MCF 10A (cell line): Measurements from ENCODE around the gene KLHL3. TPM values are rescaled to one million over a fixed set of nuclear protein-coding genes. Genes with fewer than 3 reads are reported as not detected.

Experiments used
- BruUV-seq: library from RNA; stranded (reverse); fragments of 400-500 nt; replicated peaks from 2 replicates; lab custom pipeline; 2021; lab: Mats Ljungman, UMichigan
- CTCF ChIA-PET: fragments of 300-600 bp; sonication (Branson Sonifier 250); formaldehyde crosslinking; extraction: SDS; loops from one replicate; lab custom pipeline; 2021; ENCODE audit warnings: antibody characterized with exemption, inconsistent platforms; lab: Yijun Ruan, JAX
- POLR2A ChIA-PET: fragments of 300-600, 350-650 bp; sonication (Branson Sonifier 250); formaldehyde crosslinking; extraction: SDS; loops from one replicate; lab custom pipeline; 2020; ENCODE audit warnings: antibody characterized with exemption, inconsistent platforms; lab: Yijun Ruan, JAX
- DNase-seq: peaks from one replicate; pipeline ENCODE4 v3.0.0-alpha.2; 2018; ENCODE audit not compliant: unreplicated experiment
- H3K27ac Mint-ChIP-seq: one replicate; pipeline ENCODE4 v1.8.0; 2022; ENCODE audit warnings: mild to moderate bottlenecking, low read depth, mixed read lengths; ENCODE audit not compliant: unreplicated experiment
- H3K27me3 Mint-ChIP-seq: one replicate; pipeline ENCODE4 v1.8.0; 2022; ENCODE audit warnings: mixed read lengths; ENCODE audit not compliant: insufficient read depth, unreplicated experiment
- H3K36me3 Mint-ChIP-seq: one replicate; pipeline ENCODE4 v1.8.0; 2022; ENCODE audit warnings: mild to moderate bottlenecking, moderate library complexity, mixed read lengths; ENCODE audit not compliant: insufficient read depth, unreplicated experiment
- H3K4me1 Mint-ChIP-seq: one replicate; pipeline ENCODE4 v1.8.0; 2022; ENCODE audit warnings: mixed read lengths; ENCODE audit not compliant: insufficient read depth, unreplicated experiment
- H3K4me3 Mint-ChIP-seq: one replicate; pipeline ENCODE4 v1.8.0; 2022; ENCODE audit warnings: mild to moderate bottlenecking, moderate library complexity, mixed read lengths; ENCODE audit not compliant: unreplicated experiment
- H3K9me3 Mint-ChIP-seq: one replicate; pipeline ENCODE4 v1.8.0; 2022; ENCODE audit warnings: mixed read lengths; ENCODE audit not compliant: unreplicated experiment
- intact Hi-C: fragments of 100-400 bp; cut with micrococcal nuclease; formaldehyde crosslinking; loops from 2 replicates; pipeline ENCODE4 v1.14.1; 2022
- total RNA-seq: library from RNA; stranded (reverse); gene quantifications from 2 replicates; pipeline ENCODE4 v1.2.3, GENCODE V29; 2022
- TF ChIP-seq, protein P1 (sequence below): fragments of 200-600 bp; IDR thresholded peaks from one replicate; pipeline ENCODE4 v1.8.0; 2022; ENCODE audit warnings: antibody characterized with exemption, mild to moderate bottlenecking; ENCODE audit not compliant: unreplicated experiment

Gene KLHL3
- total RNA-seq, 1 experiment from 2014 or later: 0.49 TPM

DNA sequence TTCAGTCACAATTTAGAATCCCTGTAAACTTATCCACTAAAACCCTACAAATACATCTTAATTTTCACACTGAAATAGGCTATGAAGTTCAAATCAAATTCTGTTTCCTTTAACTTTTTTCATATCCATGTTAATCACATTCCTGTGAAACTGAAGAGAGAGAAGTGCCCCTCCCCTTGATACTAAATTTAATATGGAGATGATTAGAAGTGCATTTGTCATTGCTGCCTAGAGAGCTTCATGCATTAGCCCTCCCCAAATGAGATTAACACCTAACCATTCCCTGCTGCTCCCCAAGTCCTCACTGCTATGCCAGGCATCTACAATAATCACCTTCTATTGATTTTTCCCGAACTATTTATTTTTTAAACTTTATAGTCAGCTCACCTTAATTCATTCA, 151.6 kb downstream of the KLHL3 start:
- TF ChIP-seq, protein P1, sequence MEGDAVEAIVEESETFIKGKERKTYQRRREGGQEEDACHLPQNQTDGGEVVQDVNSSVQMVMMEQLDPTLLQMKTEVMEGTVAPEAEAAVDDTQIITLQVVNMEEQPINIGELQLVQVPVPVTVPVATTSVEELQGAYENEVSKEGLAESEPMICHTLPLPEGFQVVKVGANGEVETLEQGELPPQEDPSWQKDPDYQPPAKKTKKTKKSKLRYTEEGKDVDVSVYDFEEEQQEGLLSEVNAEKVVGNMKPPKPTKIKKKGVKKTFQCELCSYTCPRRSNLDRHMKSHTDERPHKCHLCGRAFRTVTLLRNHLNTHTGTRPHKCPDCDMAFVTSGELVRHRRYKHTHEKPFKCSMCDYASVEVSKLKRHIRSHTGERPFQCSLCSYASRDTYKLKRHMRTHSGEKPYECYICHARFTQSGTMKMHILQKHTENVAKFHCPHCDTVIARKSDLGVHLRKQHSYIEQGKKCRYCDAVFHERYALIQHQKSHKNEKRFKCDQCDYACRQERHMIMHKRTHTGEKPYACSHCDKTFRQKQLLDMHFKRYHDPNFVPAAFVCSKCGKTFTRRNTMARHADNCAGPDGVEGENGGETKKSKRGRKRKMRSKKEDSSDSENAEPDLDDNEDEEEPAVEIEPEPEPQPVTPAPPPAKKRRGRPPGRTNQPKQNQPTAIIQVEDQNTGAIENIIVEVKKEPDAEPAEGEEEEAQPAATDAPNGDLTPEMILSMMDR: no peak
- Mint-ChIP-seq H3K4me1 (peaks cover 5% of the 10 kb centered on the region), H3K36me3 (no peaks in the 10 kb centered on the region), H3K4me3 (no peak overlapping the region), H3K27ac (no peak overlapping the region), H3K9me3 (no peaks in the 10 kb centered on the region), H3K27me3 (peaks cover 27% of the 10 kb centered on the region)
- no TSS peak for BruUV-seq
- no peak for DNase-seq
- intact Hi-C loops: no loop called here
- CTCF ChIA-PET: no interaction called here
- POLR2A ChIA-PET: no interaction called here

DNA sequence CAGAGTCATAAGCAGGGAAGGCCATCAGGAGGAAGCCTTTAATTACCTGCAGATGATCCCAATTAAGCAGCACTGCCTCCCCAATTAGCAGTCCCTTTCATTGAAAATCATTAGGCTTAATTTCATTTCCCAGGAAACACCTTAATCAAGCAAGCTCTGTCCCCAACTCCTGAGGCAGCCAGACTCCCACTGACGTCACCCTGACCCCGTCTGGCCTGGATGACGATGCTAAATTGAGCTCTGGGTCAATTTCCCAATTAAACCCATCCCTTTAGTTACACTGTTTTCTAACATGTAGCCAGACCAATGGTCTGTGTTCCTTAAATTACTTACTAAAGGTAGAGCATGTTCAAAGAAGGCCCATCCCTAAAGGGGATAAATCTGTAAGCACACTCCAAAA, 152.8 kb downstream of the KLHL3 start:
- TF ChIP-seq, protein P1: no peak
- DNase-seq: no peak
- no peaks in the 10 kb centered on the region for H3K36me3 Mint-ChIP-seq
- BruUV-seq: no TSS peak
- ChIA-PET POLR2A (no interaction called here), CTCF (interaction anchor here (0.6 kb wide), 2 partner anchors 159 to 483 kb away, joined by 3 to 4 read pairs; no protein-coding TSS in a partner anchor)
- intact Hi-C loops: no loop called here
- H3K9me3 Mint-ChIP-seq: no peaks in the 10 kb centered on the region
- peaks cover 5% of the 10 kb centered on the region for H3K4me1 Mint-ChIP-seq
- H3K4me3 Mint-ChIP-seq: no peak overlapping the region
- H3K27me3 Mint-ChIP-seq: peaks cover 16% of the 10 kb centered on the region
- H3K27ac Mint-ChIP-seq: no peak overlapping the region

DNA sequence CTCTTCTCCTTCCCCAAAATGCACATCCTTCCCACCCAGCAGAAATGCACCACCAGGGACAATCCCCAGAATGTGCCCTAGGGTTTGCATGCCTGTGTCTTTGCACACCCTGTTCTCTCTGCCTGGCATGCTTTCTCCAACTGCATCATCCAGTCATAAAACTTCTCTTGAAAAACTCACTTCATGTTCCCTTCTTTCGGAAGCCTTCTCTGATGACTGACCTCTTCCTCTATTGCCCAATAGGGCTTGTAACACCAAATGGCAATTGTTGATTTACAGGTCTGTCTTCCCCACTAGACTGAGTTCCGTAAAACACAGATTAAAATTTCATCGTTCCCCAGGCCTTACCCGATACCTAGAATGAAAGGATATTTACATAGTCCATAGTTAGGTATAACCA, 153.7 kb downstream of the KLHL3 start:
- CTCF ChIA-PET: no interaction called here
- BruUV-seq: no TSS peak
- POLR2A ChIA-PET: no interaction called here
- DNase-seq: peak; percentile 51
- TF ChIP-seq, protein P1: no peak
- H3K36me3 Mint-ChIP-seq: no peaks in the 10 kb centered on the region
- peaks cover 7% of the 10 kb centered on the region for H3K27me3 Mint-ChIP-seq
- H3K4me3 Mint-ChIP-seq: no peak overlapping the region
- H3K27ac Mint-ChIP-seq: no peak overlapping the region
- no peaks in the 10 kb centered on the region for H3K9me3 Mint-ChIP-seq
- intact Hi-C loops: no loop called here
- H3K4me1 Mint-ChIP-seq: peaks cover 5% of the 10 kb centered on the region

DNA sequence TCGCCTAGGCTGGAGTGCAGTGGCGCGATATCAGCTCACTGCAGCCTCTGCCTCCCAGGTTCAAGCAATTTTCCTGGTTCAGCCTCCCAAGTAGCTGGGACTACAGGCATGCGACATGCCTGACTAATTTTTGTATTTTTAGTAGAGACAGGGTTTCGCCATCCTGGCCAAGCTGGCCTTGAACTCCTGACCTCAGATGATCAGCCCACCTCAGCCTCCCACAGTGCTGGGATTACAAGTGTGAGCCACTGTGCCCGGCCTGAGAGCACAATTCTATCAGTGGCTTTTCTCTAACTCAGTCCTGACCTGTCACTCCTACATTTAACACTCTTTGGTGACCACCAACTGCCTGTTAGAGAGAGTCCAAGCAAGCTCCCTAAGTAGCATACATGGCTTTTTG, 154.1 kb downstream of the KLHL3 start:
- TF ChIP-seq, protein P1: no peak
- H3K36me3 Mint-ChIP-seq: no peaks in the 10 kb centered on the region
- H3K9me3 Mint-ChIP-seq: no peaks in the 10 kb centered on the region
- intact Hi-C loops: no loop called here
- no TSS peak for BruUV-seq
- no peak overlapping the region for H3K27ac Mint-ChIP-seq
- POLR2A ChIA-PET: no interaction called here
- H3K27me3 Mint-ChIP-seq: peaks cover 3% of the 10 kb centered on the region
- CTCF ChIA-PET: interaction anchor here (1.5 kb wide), 1 partner anchor 11 kb away, joined by 7 read pairs; no protein-coding TSS in a partner anchor
- H3K4me1 Mint-ChIP-seq: peaks cover 5% of the 10 kb centered on the region
- no peak overlapping the region for H3K4me3 Mint-ChIP-seq
- DNase-seq: no peak
